Upper lobe of right lung (tissue), 1 donor: ENCODE measurements around the gene HSPA1L. TPM values are rescaled to one million over a fixed set of nuclear protein-coding genes. Genes with fewer than 3 reads are reported as not detected.
A peak's percentile ranks its signal among the peaks of the same experiment; 100 is the strongest.

ENCODE experiments used
- ATAC-seq: fragments of 200-7000 bp; cut with Tn5 transposase; one replicate; pipeline ENCODE4 v1.9.1; 2020; ENCODE audit warnings: mild to moderate bottlenecking, moderate library complexity
- DNase-seq: peaks from one replicate; pipeline ENCODE4 v3.0.0-alpha.2; 2020
- H3K27ac ChIP-seq: fragments of 200-600 bp; one replicate; pipeline ENCODE4 v1.8.0; 2022
- H3K27me3 ChIP-seq: fragments of 200-600 bp; one replicate; pipeline ENCODE4 v1.8.0; 2022; ENCODE audit warnings: mild to moderate bottlenecking
- H3K36me3 ChIP-seq: fragments of 200-600 bp; one replicate; pipeline ENCODE4 v1.8.0; 2022
- H3K4me1 ChIP-seq: fragments of 200-600 bp; one replicate; pipeline ENCODE4 v1.8.0; 2022
- H3K4me3 ChIP-seq: fragments of 200-600 bp; one replicate; pipeline ENCODE4 v1.8.0; 2022; ENCODE audit warnings: mild to moderate bottlenecking
- H3K9me3 ChIP-seq: fragments of 200-600 bp; one replicate; pipeline ENCODE4 v1.8.0; 2022
- intact Hi-C: fragments of 100-400 bp; cut with DNase I; formaldehyde crosslinking; loops from one replicate; pipeline ENCODE4 v1.11.0; 2022
- total RNA-seq: library from RNA; stranded (reverse); fragmentation: NEBNext Ultra II Directional; extraction: Animal tissue kit (Norgen Biotek cat#: 25700); gene quantifications from one replicate; pipeline ENCODE4 v1.2.1, GENCODE V29; 2021
- TF ChIP-seq, protein P1 (sequence below): fragments of 200-600 bp; IDR thresholded peaks from one replicate; pipeline ENCODE4 v1.8.0; 2022; ENCODE audit warnings: antibody characterized with exemption
- donor health status: DM: no; HTN: yes; CAD: no; lungs with severe emphysema.

The HSPA1L gene
- total RNA-seq, 1 donor from 2014 or later, result 2.0 TPM

DNA sequence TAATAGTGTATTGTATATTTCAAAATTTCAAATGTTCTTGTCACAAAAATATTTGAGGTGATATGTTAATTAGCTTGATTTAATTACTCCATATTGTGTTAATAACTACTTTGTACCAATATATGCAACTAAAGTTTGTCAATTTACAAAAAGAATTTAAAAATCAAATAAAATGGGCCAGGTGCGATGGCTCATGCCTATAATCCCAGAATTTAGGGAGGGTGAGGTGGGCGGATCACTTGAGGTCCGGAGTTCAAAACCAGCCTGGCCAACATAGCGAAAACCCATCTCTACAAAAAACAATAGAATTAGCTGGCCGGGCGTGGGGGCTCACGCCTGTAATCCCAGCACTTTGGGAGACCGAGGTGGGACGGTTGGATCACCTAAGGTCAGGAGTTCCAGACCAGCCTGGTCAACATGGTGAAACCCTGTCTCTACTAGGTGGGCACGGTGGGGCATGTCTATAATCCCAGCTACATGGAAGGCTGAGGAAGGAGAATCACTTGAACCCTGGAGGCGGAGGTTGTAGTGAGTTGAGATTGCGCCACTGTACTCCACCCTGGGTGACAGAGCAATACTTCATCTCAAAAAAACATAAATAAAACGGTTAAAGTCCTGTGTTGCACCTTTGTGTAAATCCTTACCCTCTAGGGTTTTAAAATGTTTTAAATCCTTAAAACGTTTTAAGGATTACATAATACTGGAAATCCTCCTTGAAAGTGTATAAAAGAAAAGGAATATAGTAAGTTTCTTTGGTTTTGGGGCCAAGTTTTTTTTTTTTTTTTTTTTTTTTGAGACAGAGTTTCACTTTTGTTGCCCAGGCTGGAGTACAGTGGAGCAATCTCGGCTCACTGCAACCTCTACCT is 16.5 kb upstream of the HSPA1L start:
- Histone ChIP-seq H3K27me3 (no peaks in the 10 kb centered on the region), H3K4me1 (peaks cover 30% of the 10 kb centered on the region), H3K27ac (peak overlapping the region; percentile 30), H3K36me3 (no peaks in the 10 kb centered on the region), H3K4me3 (peak overlapping the region; percentile 65), H3K9me3 (no peaks in the 10 kb centered on the region)
- DNase-seq (no peak), ATAC-seq (no peak)
- TF ChIP-seq, protein P1, sequence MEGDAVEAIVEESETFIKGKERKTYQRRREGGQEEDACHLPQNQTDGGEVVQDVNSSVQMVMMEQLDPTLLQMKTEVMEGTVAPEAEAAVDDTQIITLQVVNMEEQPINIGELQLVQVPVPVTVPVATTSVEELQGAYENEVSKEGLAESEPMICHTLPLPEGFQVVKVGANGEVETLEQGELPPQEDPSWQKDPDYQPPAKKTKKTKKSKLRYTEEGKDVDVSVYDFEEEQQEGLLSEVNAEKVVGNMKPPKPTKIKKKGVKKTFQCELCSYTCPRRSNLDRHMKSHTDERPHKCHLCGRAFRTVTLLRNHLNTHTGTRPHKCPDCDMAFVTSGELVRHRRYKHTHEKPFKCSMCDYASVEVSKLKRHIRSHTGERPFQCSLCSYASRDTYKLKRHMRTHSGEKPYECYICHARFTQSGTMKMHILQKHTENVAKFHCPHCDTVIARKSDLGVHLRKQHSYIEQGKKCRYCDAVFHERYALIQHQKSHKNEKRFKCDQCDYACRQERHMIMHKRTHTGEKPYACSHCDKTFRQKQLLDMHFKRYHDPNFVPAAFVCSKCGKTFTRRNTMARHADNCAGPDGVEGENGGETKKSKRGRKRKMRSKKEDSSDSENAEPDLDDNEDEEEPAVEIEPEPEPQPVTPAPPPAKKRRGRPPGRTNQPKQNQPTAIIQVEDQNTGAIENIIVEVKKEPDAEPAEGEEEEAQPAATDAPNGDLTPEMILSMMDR, result no peak
- intact Hi-C loops, result loop anchor here (10.0 kb wide), 1 partner anchor 137 kb away; no protein-coding TSS in a partner anchor

DNA sequence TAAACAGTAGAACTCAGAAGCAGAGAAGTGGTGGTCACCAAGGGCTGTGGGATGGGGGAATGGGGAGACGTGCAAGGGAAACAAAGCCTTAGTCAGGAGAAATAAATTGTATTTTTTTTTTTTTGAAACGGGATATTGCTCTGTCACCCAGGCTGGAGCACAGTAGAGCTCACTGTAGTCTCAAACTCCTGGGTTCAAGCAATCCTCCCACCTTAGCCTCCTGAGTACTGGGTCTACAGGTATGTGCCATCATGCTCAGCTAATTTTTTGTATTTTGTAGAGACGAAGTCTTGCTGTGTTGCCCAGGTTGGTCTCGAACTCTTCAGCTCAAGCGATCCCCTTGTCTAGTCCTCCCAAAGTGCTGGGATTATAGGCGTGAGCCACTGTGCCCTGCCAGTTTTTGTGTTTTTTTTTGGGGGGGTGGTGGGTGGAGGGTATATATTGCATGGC is 15.8 kb upstream of the HSPA1L start:
- Histone ChIP-seq H3K4me1 (peaks cover 30% of the 10 kb centered on the region), H3K27ac (peak overlapping the region; percentile 75), H3K27me3 (no peaks in the 10 kb centered on the region), H3K36me3 (no peaks in the 10 kb centered on the region), H3K4me3 (peak overlapping the region; percentile 65), H3K9me3 (no peaks in the 10 kb centered on the region)
- TF ChIP-seq, protein P1, result no peak
- DNase-seq (no peak), ATAC-seq (no peak)
- intact Hi-C loops, result loop anchor here (10.0 kb wide), 1 partner anchor 136 kb away; no protein-coding TSS in a partner anchor

DNA sequence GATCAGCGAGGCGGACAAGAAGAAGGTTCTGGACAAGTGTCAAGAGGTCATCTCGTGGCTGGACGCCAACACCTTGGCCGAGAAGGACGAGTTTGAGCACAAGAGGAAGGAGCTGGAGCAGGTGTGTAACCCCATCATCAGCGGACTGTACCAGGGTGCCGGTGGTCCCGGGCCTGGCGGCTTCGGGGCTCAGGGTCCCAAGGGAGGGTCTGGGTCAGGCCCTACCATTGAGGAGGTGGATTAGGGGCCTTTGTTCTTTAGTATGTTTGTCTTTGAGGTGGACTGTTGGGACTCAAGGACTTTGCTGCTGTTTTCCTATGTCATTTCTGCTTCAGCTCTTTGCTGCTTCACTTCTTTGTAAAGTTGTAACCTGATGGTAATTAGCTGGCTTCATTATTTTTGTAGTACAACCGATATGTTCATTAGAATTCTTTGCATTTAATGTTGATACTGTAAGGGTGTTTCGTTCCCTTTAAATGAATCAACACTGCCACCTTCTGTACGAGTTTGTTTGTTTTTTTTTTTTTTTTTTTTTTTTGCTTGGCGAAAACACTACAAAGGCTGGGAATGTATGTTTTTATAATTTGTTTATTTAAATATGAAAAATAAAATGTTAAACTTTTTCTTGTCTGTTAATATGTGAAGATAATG is 14.7 kb upstream of the HSPA1L start:
- no peak for DNase-seq
- Histone ChIP-seq H3K36me3 (no peaks in the 10 kb centered on the region), H3K27me3 (no peaks in the 10 kb centered on the region), H3K9me3 (no peaks in the 10 kb centered on the region), H3K4me3 (peak overlapping the region; percentile 65), H3K27ac (peak overlapping the region; percentile 75), H3K4me1 (peaks cover 41% of the 10 kb centered on the region)
- TF ChIP-seq, protein P1, result peak; percentile 52
- ATAC-seq, result no peak
- intact Hi-C loops, result loop anchor here (10.0 kb wide), 1 partner anchor 135 kb away; no protein-coding TSS in a partner anchor

DNA sequence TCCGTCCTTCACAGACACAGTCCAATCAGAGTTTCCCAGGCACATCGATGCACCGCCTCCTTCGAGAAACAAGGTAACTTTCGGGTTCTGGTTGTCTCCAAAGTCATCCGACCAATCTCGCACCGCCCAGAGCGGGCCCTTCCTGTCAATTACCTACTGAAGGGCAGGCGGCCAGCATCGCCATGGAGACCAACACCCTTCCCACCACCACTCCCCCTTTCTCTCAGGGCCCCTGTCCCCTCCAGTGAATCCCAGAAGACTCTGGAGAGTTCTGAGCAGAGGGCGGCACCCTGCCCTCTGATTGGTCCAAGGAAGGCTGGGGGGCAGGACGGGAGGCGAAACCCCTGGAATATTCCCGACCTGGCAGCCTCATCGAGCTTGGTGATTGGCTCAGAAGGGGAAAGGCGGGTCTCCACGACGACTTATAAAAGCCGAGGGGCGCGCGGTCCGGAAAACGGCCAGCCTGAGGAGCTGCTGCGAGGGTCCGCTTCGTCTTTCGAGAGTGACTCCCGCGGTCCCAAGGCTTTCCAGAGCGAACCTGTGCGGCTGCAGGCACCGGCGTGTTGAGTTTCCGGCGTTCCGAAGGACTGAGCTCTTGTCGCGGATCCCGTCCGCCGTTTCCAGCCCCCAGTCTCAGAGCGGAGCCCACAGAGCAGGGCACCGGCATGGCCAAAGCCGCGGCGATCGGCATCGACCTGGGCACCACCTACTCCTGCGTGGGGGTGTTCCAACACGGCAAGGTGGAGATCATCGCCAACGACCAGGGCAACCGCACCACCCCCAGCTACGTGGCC is 12.4 kb upstream of the HSPA1L start, which contains the start of gene HSPA1B:
HSPA1B (plus strand) TSS at position 453 of the 794 bp plus-strand sequence; CDS start at position 666, 213 bp downstream.
- Histone ChIP-seq H3K27me3 (no peaks in the 10 kb centered on the region), H3K9me3 (no peaks in the 10 kb centered on the region), H3K4me3 (peak within 1 kb of the TSS; percentile 62), H3K4me1 (peaks cover 53% of the 10 kb centered on the region), H3K27ac (peak within 1 kb of the TSS; percentile 89), H3K36me3 (no peaks in the 10 kb centered on the region)
- peak; percentile 99 for DNase-seq
- peak; percentile 95 for ATAC-seq
- TF ChIP-seq, protein P1, result no peak
- intact Hi-C loops, result no loop called here

DNA sequence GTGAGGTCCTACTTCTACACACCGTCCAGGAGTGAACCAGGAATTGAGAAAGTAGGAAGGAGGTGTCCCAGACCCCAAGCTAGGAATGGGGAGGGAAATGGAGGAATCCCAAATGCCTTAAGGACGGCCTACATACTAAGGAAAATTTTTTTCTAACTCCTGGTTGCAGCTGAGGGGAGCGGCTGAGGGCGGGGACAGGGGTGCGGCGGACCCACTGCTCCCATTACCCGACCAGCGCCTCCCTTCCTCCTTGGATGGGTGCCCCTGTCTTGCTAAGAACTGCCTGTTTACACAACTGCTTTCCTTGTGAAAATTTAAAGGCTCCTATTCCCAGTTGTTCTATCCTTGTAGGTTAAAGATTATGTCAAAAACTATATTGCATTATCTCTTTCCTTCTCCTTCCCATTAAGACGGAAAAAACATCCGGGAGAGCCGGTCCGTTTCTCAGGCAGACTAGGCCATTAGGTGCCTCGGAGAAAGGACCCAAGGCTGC is 11.8 kb upstream of the HSPA1L start:
- TF ChIP-seq, protein P1, result no peak
- intact Hi-C loops, result no loop called here
- H3K4me3 ChIP-seq, result peak overlapping the region; percentile 62
- ATAC-seq (peak; percentile 57), DNase-seq (peak; percentile 92)
- peak overlapping the region; percentile 89 for H3K27ac ChIP-seq
- no peaks in the 10 kb centered on the region for H3K9me3 ChIP-seq
- H3K36me3 ChIP-seq, result no peaks in the 10 kb centered on the region
- no peaks in the 10 kb centered on the region for H3K27me3 ChIP-seq
- H3K4me1 ChIP-seq, result peaks cover 52% of the 10 kb centered on the region
